22Rv1 (cell line): ENCODE results near the gene SLC13A5.

Source experiments
- CTCF ChIP-seq: fragments of 450-650 bp; IDR thresholded peaks from 2 replicates; pipeline ENCODE4 v1.5.1; 2017; ENCODE audit warnings: mild to moderate bottlenecking
- ZFX ChIP-seq: fragments of 450-650 bp; IDR thresholded peaks from 2 replicates; pipeline ENCODE4 v1.6.1; 2017; ENCODE audit warnings: antibody characterized with exemption, borderline replicate concordance

- peak; percentile 43 for TF ChIP-seq CTCF
- no peak for TF ChIP-seq ZFX
Measured at GRCh38 chr17:6713130-6713917, at the start of gene SLC13A5.
